C4-2B (cell line): ENCODE data around the gene FGD5.

Source experiments
- ZFX ChIP-seq: fragments of 450-650 bp; IDR thresholded peaks from 2 replicates; pipeline ENCODE4 v1.6.1; 2017
- TF ChIP-seq, protein P1 (sequence below): fragments of 450-650 bp; conservative IDR thresholded peaks from 2 replicates; pipeline ENCODE4 v1.5.1; 2017; ENCODE audit warnings: mild to moderate bottlenecking

DNA sequence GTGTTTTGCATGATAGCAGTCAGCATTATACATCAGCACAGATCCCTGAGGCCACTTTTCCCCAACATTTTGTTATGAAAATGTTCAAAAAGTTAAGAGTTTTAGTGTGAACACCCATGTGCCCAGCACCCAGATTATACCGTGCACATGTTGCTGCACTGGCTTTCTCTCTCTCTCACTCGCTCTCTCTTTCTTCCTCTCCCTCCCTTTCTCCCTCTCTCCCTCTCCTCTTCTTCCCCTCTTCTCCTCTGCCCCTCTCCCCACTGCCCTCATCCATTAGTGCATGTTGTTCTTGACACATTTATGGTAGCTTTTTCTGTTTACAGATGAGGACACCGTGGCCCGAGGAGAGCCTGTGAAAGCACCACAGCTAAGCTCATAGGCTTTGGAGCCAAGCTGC lies 7.3 kb downstream of the FGD5 start:
- TF ChIP-seq, protein P1, sequence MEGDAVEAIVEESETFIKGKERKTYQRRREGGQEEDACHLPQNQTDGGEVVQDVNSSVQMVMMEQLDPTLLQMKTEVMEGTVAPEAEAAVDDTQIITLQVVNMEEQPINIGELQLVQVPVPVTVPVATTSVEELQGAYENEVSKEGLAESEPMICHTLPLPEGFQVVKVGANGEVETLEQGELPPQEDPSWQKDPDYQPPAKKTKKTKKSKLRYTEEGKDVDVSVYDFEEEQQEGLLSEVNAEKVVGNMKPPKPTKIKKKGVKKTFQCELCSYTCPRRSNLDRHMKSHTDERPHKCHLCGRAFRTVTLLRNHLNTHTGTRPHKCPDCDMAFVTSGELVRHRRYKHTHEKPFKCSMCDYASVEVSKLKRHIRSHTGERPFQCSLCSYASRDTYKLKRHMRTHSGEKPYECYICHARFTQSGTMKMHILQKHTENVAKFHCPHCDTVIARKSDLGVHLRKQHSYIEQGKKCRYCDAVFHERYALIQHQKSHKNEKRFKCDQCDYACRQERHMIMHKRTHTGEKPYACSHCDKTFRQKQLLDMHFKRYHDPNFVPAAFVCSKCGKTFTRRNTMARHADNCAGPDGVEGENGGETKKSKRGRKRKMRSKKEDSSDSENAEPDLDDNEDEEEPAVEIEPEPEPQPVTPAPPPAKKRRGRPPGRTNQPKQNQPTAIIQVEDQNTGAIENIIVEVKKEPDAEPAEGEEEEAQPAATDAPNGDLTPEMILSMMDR, result no peak
- no peak for TF ChIP-seq ZFX
